ENCODE measurements around the gene EGFLAM.

DNA sequence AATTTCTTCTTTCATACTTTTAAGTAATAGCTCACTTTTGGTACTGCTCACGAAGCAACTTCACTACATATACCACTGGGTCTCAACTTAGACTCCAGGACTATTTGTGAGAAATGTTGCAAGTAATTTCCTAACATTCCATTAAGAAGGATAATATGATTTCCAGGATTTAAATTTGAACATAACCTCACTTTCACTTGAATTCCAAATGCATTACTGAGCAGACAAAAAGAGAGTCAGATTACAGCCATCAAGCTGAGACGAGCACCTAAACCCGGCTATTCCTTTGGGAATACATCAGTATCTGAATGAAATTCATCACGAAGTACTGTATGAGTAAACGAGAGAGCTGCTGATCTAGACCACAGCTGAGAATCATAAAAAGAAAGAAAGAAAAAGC, 250.8 kb downstream of the EGFLAM start:
- no peak for TF ChIP-seq RHOXF2B (CRISPR knock-in tag; conservative IDR thresholded peaks at IDR 0.05)
- TF ChIP-seq CHD4 (IDR thresholded peaks at IDR 0.05; ENCODE audit: insufficient read depth, insufficient replicate concordance, low read depth, low read length, poor library complexity, severe bottlenecking): no peak
- no peak for TF ChIP-seq FOXK1 (CRISPR knock-in tag; IDR thresholded peaks at IDR 0.05; ENCODE audit: borderline replicate concordance)
- TF ChIP-seq, protein P1, sequence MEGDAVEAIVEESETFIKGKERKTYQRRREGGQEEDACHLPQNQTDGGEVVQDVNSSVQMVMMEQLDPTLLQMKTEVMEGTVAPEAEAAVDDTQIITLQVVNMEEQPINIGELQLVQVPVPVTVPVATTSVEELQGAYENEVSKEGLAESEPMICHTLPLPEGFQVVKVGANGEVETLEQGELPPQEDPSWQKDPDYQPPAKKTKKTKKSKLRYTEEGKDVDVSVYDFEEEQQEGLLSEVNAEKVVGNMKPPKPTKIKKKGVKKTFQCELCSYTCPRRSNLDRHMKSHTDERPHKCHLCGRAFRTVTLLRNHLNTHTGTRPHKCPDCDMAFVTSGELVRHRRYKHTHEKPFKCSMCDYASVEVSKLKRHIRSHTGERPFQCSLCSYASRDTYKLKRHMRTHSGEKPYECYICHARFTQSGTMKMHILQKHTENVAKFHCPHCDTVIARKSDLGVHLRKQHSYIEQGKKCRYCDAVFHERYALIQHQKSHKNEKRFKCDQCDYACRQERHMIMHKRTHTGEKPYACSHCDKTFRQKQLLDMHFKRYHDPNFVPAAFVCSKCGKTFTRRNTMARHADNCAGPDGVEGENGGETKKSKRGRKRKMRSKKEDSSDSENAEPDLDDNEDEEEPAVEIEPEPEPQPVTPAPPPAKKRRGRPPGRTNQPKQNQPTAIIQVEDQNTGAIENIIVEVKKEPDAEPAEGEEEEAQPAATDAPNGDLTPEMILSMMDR (IDR thresholded peaks at IDR 0.05 in 2 of 3, conservative IDR thresholded peaks at IDR 0.05 in 1 of 3; ENCODE audit: insufficient read depth in 2 of 3, low read depth in 1 of 3, low read length in 3 of 3): no peak
- TF ChIP-seq BRF1 (IDR thresholded peaks at IDR 0.05; ENCODE audit: borderline replicate concordance, extremely low read depth, insufficient read length): no peak
- no peak for TF ChIP-seq MED1 (CRISPR knock-in tag; IDR thresholded peaks at IDR 0.05; ENCODE audit: borderline replicate concordance)
- TF ChIP-seq, protein P2, sequence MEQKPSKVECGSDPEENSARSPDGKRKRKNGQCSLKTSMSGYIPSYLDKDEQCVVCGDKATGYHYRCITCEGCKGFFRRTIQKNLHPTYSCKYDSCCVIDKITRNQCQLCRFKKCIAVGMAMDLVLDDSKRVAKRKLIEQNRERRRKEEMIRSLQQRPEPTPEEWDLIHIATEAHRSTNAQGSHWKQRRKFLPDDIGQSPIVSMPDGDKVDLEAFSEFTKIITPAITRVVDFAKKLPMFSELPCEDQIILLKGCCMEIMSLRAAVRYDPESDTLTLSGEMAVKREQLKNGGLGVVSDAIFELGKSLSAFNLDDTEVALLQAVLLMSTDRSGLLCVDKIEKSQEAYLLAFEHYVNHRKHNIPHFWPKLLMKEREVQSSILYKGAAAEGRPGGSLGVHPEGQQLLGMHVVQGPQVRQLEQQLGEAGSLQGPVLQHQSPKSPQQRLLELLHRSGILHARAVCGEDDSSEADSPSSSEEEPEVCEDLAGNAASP (IDR thresholded peaks at IDR 0.05): no peak
- no peak for TF ChIP-seq POLR2AphosphoS5 (IDR thresholded peaks at IDR 0.05; ENCODE audit: control insufficient read depth, insufficient read depth, low read depth, low read length)
- TF ChIP-seq ZFP91 (CRISPR knock-in tag; IDR thresholded peaks at IDR 0.05): no peak
- no peak for TF ChIP-seq ARNT (IDR thresholded peaks at IDR 0.05)
- TF ChIP-seq HDAC6 (IDR thresholded peaks at IDR 0.05; ENCODE audit: low read depth, low read length): no peak
- no peak for TF ChIP-seq MLLT1 (IDR thresholded peaks at IDR 0.05)

Data from K562 (cell line).